Left kidney (tissue), 2 donors: Measurements from ENCODE around the gene OTOR. TPM values are rescaled to one million over a fixed set of nuclear protein-coding genes. Genes with fewer than 3 reads are reported as not detected.

Source experiments
- DNase-seq: peaks from one replicate; pipeline ENCODE4 v3.0.0-alpha.2; 2013
- polyA plus RNA-seq: library from polyadenylated mRNA; unstranded; fragments of 120-200 nt; gene quantifications from one replicate; pipeline ENCODE4 v1.2.1, GENCODE V29; 2013; ENCODE audit not compliant: insufficient read length

Gene OTOR
- polyA plus RNA-seq, 1 donor: not detected

- DNase-seq: no peak
Measured at GRCh38 chr20:16749573-16749972, 1.4 kb downstream of the OTOR start.

GRCh38 chr20:16752082-16752481, 3.9 kb downstream of the OTOR start:
- DNase-seq: no peak

- no peak for DNase-seq
Measured at GRCh38 chr20:16752901-16753300, 4.7 kb downstream of the OTOR start.

GRCh38 chr20:16758454-16759180, 10.5 kb downstream of the OTOR start:
- no peak for DNase-seq

- no peak for DNase-seq
Measured at GRCh38 chr20:16759181-16759563, 11.0 kb downstream of the OTOR start.

GRCh38 chr20:16760431-16761304, 12.5 kb downstream of the OTOR start:
- DNase-seq: no peak

GRCh38 chr20:16761305-16761829, 13.2 kb downstream of the OTOR start:
- peak; percentile 78 for DNase-seq

GRCh38 chr20:16764560-16764959, 16.4 kb downstream of the OTOR start:
- no peak for DNase-seq

GRCh38 chr20:16771213-16771612, 23.1 kb downstream of the OTOR start:
- no peak for DNase-seq

GRCh38 chr20:16775961-16776360, 27.8 kb downstream of the OTOR start:
- DNase-seq: no peak

- DNase-seq: no peak
Measured at GRCh38 chr20:16777126-16777525, 29.0 kb downstream of the OTOR start.

- DNase-seq: no peak
Measured at GRCh38 chr20:16778159-16778558, 30.0 kb downstream of the OTOR start.

GRCh38 chr20:16781496-16781895, 33.3 kb downstream of the OTOR start:
- DNase-seq: no peak

GRCh38 chr20:16785226-16785625, 37.1 kb downstream of the OTOR start:
- DNase-seq: no peak

Other genes with a start within 250 kb of the OTOR start
- gene KIF16B, start 174.9 kb upstream of the OTOR start, polyA plus RNA-seq: 29.3 TPM
- 109 TPM for gene SNRPB2, start 18.3 kb upstream of the OTOR start, polyA plus RNA-seq